HEK293 (cell line): ENCODE data around the gene DSCAML1.

Experiments used
- GFI1B ChIP-seq: fragments of 450-650 bp; formaldehyde crosslinking; IDR thresholded peaks from 2 replicates; pipeline ENCODE4 v1.5.1; 2016; ENCODE audit warnings: missing biosample characterization, missing genetic modification characterization
- GLI2 ChIP-seq: fragments of 450-650 bp; formaldehyde crosslinking; IDR thresholded peaks from 2 replicates; pipeline ENCODE4; 2017; ENCODE audit warnings: missing biosample characterization, missing genetic modification characterization, low read depth, borderline replicate concordance
- GLIS1 ChIP-seq: fragments of 450-650 bp; formaldehyde crosslinking; IDR thresholded peaks from 2 replicates; pipeline ENCODE4 v1.5.1; 2016; ENCODE audit warnings: missing biosample characterization, missing genetic modification characterization
- KLF16 ChIP-seq: fragments of 450-650 bp; formaldehyde crosslinking; IDR thresholded peaks from 2 replicates; pipeline ENCODE4 v1.5.1; 2017; ENCODE audit warnings: missing biosample characterization, missing genetic modification characterization
- KLF8 ChIP-seq: fragments of 450-650 bp; formaldehyde crosslinking; IDR thresholded peaks from 2 replicates; pipeline ENCODE4 v1.5.1; 2016; ENCODE audit warnings: missing biosample characterization, missing genetic modification characterization
- MEIS1 ChIP-seq: sonication (generic); formaldehyde crosslinking; IDR thresholded peaks from 2 replicates; pipeline ENCODE4 v1.8.1; 2022; ENCODE audit warnings: missing genetic modification reagents, mild to moderate bottlenecking, borderline replicate concordance
- PATZ1 ChIP-seq: fragments of 450-650 bp; formaldehyde crosslinking; IDR thresholded peaks from 2 replicates; pipeline ENCODE4 v1.5.1; 2016; ENCODE audit warnings: missing biosample characterization, missing genetic modification characterization
- PRDM4 ChIP-seq: fragments of 450-650 bp; formaldehyde crosslinking; IDR thresholded peaks from 2 replicates; pipeline ENCODE4 v1.5.1; 2017; ENCODE audit warnings: missing biosample characterization, missing genetic modification characterization
- ZBTB1 ChIP-seq: fragments of 450-650 bp; formaldehyde crosslinking; IDR thresholded peaks from 2 replicates; pipeline ENCODE4 v1.5.1; 2016; ENCODE audit warnings: missing biosample characterization, missing genetic modification characterization
- ZBTB20 ChIP-seq: fragments of 450-650 bp; formaldehyde crosslinking; IDR thresholded peaks from 2 replicates; pipeline ENCODE4 v1.5.1; 2016; ENCODE audit warnings: missing biosample characterization, missing genetic modification characterization
- ZBTB21 ChIP-seq: fragments of 450-650 bp; formaldehyde crosslinking; IDR thresholded peaks from 2 replicates; pipeline ENCODE4 v1.5.1; 2017; ENCODE audit warnings: missing biosample characterization, missing genetic modification characterization
- ZBTB7A ChIP-seq: fragments of 450-650 bp; formaldehyde crosslinking; IDR thresholded peaks from 2 replicates; pipeline ENCODE4 v1.5.1; 2016; ENCODE audit warnings: low read depth, missing biosample characterization, missing genetic modification characterization
- ZNF114 ChIP-seq: fragments of 450-650 bp; formaldehyde crosslinking; IDR thresholded peaks from 2 replicates; pipeline ENCODE4 v1.5.0; 2017; ENCODE audit warnings: missing biosample characterization, missing genetic modification characterization
- ZNF121 ChIP-seq: fragments of 450-650 bp; formaldehyde crosslinking; IDR thresholded peaks from 2 replicates; pipeline ENCODE4 v1.5.1; 2016; ENCODE audit warnings: missing biosample characterization, missing genetic modification characterization
- ZNF133 ChIP-seq: fragments of 450-650 bp; formaldehyde crosslinking; IDR thresholded peaks from 2 replicates; pipeline ENCODE4 v1.5.1; 2016; ENCODE audit warnings: missing biosample characterization, missing genetic modification characterization
- ZNF138 ChIP-seq: fragments of 450-650 bp; formaldehyde crosslinking; IDR thresholded peaks from 2 replicates; pipeline ENCODE4 v1.5.1; 2016; ENCODE audit warnings: missing biosample characterization, missing genetic modification characterization, borderline replicate concordance
- ZNF16 ChIP-seq: fragments of 450-650 bp; formaldehyde crosslinking; IDR thresholded peaks from 2 replicates; pipeline ENCODE4 v1.5.1; 2016; ENCODE audit warnings: low read depth, missing biosample characterization, missing genetic modification characterization
- ZNF23 ChIP-seq: fragments of 450-650 bp; formaldehyde crosslinking; IDR thresholded peaks from 2 replicates; pipeline ENCODE4 v1.5.1; 2016; ENCODE audit warnings: missing biosample characterization, missing genetic modification characterization, borderline replicate concordance
- ZNF239 ChIP-seq: fragments of 450-650 bp; formaldehyde crosslinking; IDR thresholded peaks from 2 replicates; pipeline ENCODE4 v1.5.1; 2016; ENCODE audit warnings: missing biosample characterization, missing genetic modification characterization
- ZNF354C ChIP-seq: fragments of 450-650 bp; formaldehyde crosslinking; IDR thresholded peaks from 2 replicates; pipeline ENCODE4 v1.5.1; 2016; ENCODE audit warnings: missing biosample characterization, missing genetic modification characterization, low read depth, borderline replicate concordance
- ZNF362 ChIP-seq: fragments of 450-650 bp; formaldehyde crosslinking; IDR thresholded peaks from 2 replicates; pipeline ENCODE4 v1.5.1; 2016; ENCODE audit warnings: missing biosample characterization, missing genetic modification characterization
- ZNF398 ChIP-seq: fragments of 450-650 bp; formaldehyde crosslinking; IDR thresholded peaks from 2 replicates; pipeline ENCODE4 v1.5.1; 2017; ENCODE audit warnings: missing biosample characterization, missing genetic modification characterization
- ZNF433 ChIP-seq: fragments of 450-650 bp; formaldehyde crosslinking; IDR thresholded peaks from 2 replicates; pipeline ENCODE4 v1.5.1; 2016; ENCODE audit warnings: missing biosample characterization, missing genetic modification characterization, low read depth
- ZNF530 ChIP-seq: fragments of 450-650 bp; formaldehyde crosslinking; IDR thresholded peaks from 2 replicates; pipeline ENCODE4 v1.5.1; 2016; ENCODE audit warnings: low read depth, missing biosample characterization, missing genetic modification characterization
- ZNF549 ChIP-seq: fragments of 450-650 bp; IDR thresholded peaks from 2 replicates; pipeline ENCODE4 v1.5.1; 2018; ENCODE audit warnings: missing biosample characterization, missing genetic modification characterization, mild to moderate bottlenecking, inconsistent platforms, moderate library complexity
- ZNF558 ChIP-seq: fragments of 450-650 bp; formaldehyde crosslinking; IDR thresholded peaks from 2 replicates; pipeline ENCODE4 v1.5.1; 2016; ENCODE audit warnings: missing biosample characterization, missing genetic modification characterization
- ZNF560 ChIP-seq: fragments of 450-650 bp; formaldehyde crosslinking; IDR thresholded peaks from 2 replicates; pipeline ENCODE4 v1.5.1; 2017; ENCODE audit warnings: missing biosample characterization, missing genetic modification characterization, borderline replicate concordance
- ZNF580 ChIP-seq: fragments of 450-650 bp; formaldehyde crosslinking; IDR thresholded peaks from 2 replicates; pipeline ENCODE4 v1.5.1; 2016; ENCODE audit warnings: missing biosample characterization, missing genetic modification characterization
- ZNF585B ChIP-seq: fragments of 450-650 bp; formaldehyde crosslinking; IDR thresholded peaks from 2 replicates; pipeline ENCODE4 v1.5.1; 2016; ENCODE audit warnings: missing biosample characterization, missing genetic modification characterization
- ZNF600 ChIP-seq: fragments of 450-650 bp; formaldehyde crosslinking; IDR thresholded peaks from 2 replicates; pipeline ENCODE4 v1.5.1; 2016; ENCODE audit warnings: missing biosample characterization, missing genetic modification characterization
- ZNF610 ChIP-seq: fragments of 450-650 bp; formaldehyde crosslinking; IDR thresholded peaks from 2 replicates; pipeline ENCODE4 v1.5.1; 2016; ENCODE audit warnings: missing biosample characterization, missing genetic modification characterization, borderline replicate concordance
- ZNF664 ChIP-seq: fragments of 450-650 bp; formaldehyde crosslinking; IDR thresholded peaks from 2 replicates; pipeline ENCODE4 v1.5.1; 2016; ENCODE audit warnings: missing biosample characterization, missing genetic modification characterization
- ZNF670 ChIP-seq: fragments of 450-650 bp; formaldehyde crosslinking; IDR thresholded peaks from 2 replicates; pipeline ENCODE4 v1.5.1; 2016; ENCODE audit warnings: missing biosample characterization, missing genetic modification characterization, low read depth
- ZNF677 ChIP-seq: fragments of 450-650 bp; IDR thresholded peaks from 2 replicates; pipeline ENCODE4 v1.5.0; 2018; ENCODE audit warnings: missing biosample characterization, mild to moderate bottlenecking, missing genetic modification characterization, moderate library complexity
- ZNF785 ChIP-seq: fragments of 450-650 bp; formaldehyde crosslinking; IDR thresholded peaks from 2 replicates; pipeline ENCODE4 v1.5.1; 2016; ENCODE audit warnings: missing biosample characterization, missing genetic modification characterization

DSCAML1 gene

GRCh38 chr11:117816151-117816741, 19.2 kb upstream of the DSCAML1 start (continued):
- TF ChIP-seq PATZ1 (tag by site-specific recombination) (no peak), ZBTB20 (peak; percentile 84), ZNF433 (tag by site-specific recombination) (no peak), ZNF23 (tag by site-specific recombination) (no peak), ZNF114 (tag by site-specific recombination) (no peak), ZNF610 (tag by site-specific recombination) (no peak), ZNF133 (tag by site-specific recombination) (no peak), MEIS1 (CRISPR knock-in tag) (peak; percentile 54; the same call in 1 of the 2 replicates), ZNF239 (tag by site-specific recombination) (no peak), KLF16 (tag by site-specific recombination) (no peak), ZNF121 (tag by site-specific recombination) (no peak), ZNF138 (no peak), GLIS1 (tag by site-specific recombination) (0 out of 2 replicates have a peak, but pooled peaks have one; percentile 19), ZBTB1 (tag by site-specific recombination) (no peak), ZBTB21 (tag by site-specific recombination) (no peak), GLI2 (tag by site-specific recombination) (no peak), ZNF558 (tag by site-specific recombination) (no peak), ZNF580 (tag by site-specific recombination) (no peak), ZNF398 (tag by site-specific recombination) (no peak; the same call in 1 of the 2 replicates), ZNF354C (tag by site-specific recombination) (no peak), ZBTB7A (tag by site-specific recombination) (no peak), ZNF16 (tag by site-specific recombination) (no peak), ZNF530 (tag by site-specific recombination) (no peak), ZNF664 (tag by site-specific recombination) (no peak), PRDM4 (no peak), ZNF785 (tag by site-specific recombination) (no peak), ZNF677 (tag by site-specific recombination) (no peak), GFI1B (tag by site-specific recombination) (no peak), ZNF549 (tag by site-specific recombination) (no peak), ZNF600 (tag by site-specific recombination) (0 out of 2 replicates have a peak, but pooled peaks have one; percentile 21), KLF8 (tag by site-specific recombination) (no peak), ZNF362 (tag by site-specific recombination) (no peak), ZNF670 (tag by site-specific recombination) (no peak), ZNF560 (tag by site-specific recombination) (no peak), ZNF585B (tag by site-specific recombination) (no peak)
